Measurements from ENCODE around the gene ZC3H6. TPM values are rescaled to one million over a fixed set of nuclear protein-coding genes. Genes with fewer than 3 reads are reported as not detected.
"Not testable (repeated sequence)": the region's sequence is repeated elsewhere in the genome, so short reads cannot be mapped to it uniquely, and the experiment has no call there.

ZC3H6 gene
- total RNA-seq, 1 experiment from 2014 or later = 8.7 TPM

- DNase-seq (ENCODE audit: extremely low read depth, low read depth) = no peak
Observed at GRCh38 chr2:112321375-112322320, 46.3 kb downstream of the ZC3H6 start.

- no peak for DNase-seq (ENCODE audit: extremely low read depth, low read depth)
Observed at GRCh38 chr2:112322919-112323318, 47.5 kb downstream of the ZC3H6 start.

DNA sequence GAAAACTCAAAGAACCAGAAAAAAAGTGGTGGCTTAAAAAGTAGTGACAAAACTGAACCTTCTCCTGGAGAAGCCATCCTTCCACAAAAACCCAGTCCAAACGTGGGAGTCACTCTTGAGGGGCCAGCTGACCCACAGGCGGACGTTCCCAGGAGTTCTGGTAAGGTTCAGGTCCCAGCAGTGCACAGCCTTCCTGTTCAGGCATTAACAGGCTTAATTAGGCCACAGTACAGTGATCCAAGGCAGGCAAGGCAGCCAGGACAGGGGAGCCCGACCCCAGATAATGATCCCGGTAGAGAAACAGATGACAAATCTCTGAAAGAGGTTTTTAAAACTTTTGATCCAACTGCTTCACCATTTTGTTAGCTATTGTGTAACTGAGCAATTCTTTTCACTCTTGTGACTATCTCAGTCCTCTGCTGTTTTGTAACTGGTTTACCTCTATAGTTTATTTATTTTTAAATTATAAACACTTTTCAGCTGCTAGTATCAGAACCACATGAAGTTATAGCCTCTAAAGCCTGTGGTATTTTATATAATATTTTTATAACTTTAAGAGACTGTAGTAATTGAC lies 56.8 kb downstream of the ZC3H6 start:
- DNase-seq (ENCODE audit: extremely low read depth, low read depth) = no peak

DNA sequence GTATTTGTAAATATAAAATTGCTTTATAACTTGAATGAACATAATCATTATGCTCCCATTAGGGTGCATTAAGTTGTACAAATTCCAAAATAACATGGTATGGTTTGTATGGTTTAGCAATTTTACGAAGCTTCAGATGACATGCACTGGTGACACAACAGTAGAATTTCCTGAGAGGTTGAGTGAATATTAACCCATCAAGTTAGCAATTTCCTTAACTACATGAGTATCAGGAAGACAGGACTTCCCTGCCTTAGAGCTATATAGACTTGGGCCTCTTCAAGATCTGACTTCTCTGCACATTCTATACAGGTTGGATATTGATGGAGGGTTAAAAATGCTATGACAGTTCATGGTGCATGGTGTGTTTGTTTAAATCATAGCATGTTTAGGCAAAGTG lies 60.2 kb downstream of the ZC3H6 start:
- no peak for DNase-seq (ENCODE audit: extremely low read depth, low read depth)

DNA sequence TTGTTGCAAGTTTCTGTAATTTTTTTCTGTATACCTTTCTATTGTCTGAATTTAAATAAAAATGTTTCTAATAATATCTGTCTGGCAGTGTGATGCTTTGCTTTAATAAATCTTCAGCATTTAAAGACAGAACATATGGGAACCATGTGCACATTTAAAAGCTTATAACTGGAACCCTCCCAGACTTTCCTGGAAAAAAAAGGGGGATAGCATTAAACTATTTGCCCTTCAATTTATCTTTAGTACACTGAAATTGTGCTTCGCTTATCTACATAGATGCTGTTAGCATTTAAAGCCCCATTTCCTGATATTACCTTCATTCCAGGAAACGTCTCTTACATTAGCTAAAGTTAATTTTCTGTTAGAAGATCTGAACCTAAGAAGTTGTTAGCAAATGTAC lies 64.6 kb downstream of the ZC3H6 start:
- DNase-seq (ENCODE audit: extremely low read depth, low read depth) = no peak

DNA sequence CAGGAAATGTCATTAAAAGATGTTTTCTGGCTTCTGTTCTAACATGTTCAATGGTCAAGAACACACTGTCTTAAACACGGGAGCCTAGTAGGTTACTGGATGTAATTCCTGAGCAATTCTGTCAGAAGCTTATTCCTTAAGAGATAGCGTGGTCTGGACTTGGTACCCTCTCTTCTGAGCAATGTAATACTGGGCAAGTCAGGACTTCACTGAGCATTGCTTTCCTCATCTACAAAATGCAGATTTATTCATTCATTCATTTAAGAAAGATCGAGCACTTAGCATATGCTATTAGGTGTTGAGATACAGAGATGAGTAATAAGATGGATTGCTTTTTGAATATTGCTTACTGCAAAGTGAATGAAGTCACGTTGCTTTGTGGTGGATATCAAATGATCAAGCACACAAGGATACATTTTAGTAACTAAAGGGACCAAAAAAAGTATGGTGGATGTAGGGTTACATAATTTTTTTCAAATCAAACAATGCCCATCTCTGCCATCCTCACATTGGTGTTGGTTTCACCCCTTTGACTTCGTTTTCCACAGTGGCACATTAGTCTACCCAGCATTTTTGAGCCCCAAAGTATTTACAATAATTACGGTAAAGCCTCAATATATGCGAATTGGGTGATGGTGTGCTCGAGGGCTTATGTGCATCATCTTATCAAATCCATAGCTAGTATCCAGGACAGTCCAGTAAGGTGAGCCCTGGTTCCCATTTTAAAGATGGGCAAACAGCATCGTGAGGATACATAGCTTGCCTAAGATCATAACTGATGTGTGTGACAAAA lies 65.3 kb downstream of the ZC3H6 start:
- DNase-seq (ENCODE audit: extremely low read depth, low read depth) = no peak

DNA sequence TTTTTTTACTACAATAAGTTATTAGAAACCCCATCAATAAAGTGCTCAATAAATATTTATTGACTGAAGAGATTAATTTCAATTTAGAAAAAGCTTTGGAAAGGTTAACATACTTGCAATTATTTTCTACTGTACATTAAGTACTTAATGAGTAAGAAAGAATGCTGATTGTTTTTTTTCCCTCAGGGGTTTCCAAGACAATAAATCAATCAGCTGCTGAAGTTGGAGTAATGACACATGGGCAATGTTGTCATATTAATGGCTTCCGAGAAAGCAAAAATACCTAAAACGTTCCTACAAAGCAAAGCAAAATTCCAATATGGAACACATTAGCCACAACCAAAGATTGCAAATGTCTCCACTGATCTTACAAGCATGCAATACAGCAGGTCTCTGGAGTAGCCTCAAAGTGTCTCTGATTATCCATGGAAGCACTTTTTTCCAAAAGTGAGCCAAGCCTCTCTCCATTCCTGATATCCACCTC lies 66.7 kb downstream of the ZC3H6 start:
- DNase-seq (ENCODE audit: extremely low read depth, low read depth) = no peak

GRCh38 chr2:112343827-112344585 lies 68.6 kb downstream of the ZC3H6 start:
- DNase-seq (ENCODE audit: extremely low read depth, low read depth) = no peak

- peak; percentile 27 for DNase-seq (ENCODE audit: extremely low read depth, low read depth)
Observed at GRCh38 chr2:112345030-112346027, 69.9 kb downstream of the ZC3H6 start.

- not testable (repeated sequence) for DNase-seq (ENCODE audit: extremely low read depth, low read depth)
Observed at GRCh38 chr2:112352292-112352691, 76.9 kb downstream of the ZC3H6 start.

- DNase-seq (ENCODE audit: extremely low read depth, low read depth) = not testable (repeated sequence)
Observed at GRCh38 chr2:112352809-112353603, 77.6 kb downstream of the ZC3H6 start.

DNA sequence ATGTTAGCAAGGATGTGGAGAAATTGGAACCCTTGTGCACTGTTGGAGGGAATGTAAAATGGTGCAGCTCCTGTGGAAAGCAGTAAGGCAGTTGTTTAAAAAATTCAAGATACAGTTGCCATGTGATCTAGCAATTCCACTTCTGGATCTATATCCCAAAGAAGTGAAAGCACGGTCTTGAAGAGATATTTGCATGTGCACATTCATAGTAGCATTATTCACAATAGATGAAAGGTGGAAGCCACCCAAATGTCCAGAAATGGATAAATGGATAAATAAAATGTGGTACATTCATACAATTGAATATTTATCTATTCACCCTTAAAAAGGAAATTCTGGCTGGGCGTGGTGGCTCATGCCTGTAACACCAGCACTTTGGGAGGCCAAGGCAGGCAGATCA lies 78.9 kb downstream of the ZC3H6 start:
- not testable (repeated sequence) for DNase-seq (ENCODE audit: extremely low read depth, low read depth)

DNA sequence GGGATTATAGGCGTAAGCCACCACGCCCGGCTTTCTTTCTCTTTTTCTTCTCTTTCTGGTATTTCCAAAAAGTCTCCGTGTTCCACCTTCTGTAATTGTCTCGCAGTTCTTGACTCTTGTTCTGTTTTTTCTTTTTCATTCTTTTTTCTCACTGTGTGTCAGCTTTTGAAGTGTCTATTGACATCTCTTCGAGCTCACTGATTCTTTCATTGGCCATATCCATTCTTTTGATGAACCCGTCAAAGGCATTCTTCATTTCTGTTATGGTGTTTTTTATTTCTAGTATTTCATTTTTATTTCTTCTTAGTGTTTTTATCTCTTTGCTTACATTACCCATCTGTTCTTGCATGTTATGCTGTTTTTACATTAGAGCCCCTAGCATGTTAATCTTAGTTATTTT lies 84.7 kb downstream of the ZC3H6 start:
- not testable (repeated sequence) for DNase-seq (ENCODE audit: extremely low read depth, low read depth)

Small RNA genes lying within 50 kb of the gene (small RNA-seq; reads per million reads assigned to genes)
- 0 reads per million in 2 experiments for gene AC115115.1

Other genes with a start within 250 kb of the ZC3H6 start
- gene TMEM87B, start 220.3 kb upstream of the ZC3H6 start, total RNA-seq (2014; rRNA removed; shearing (Covaris generic)) = 16.1 and 17.6 TPM in 2 replicates
- 0.40 and 1.0 TPM in 2 replicates for gene FBLN7, start 137.2 kb upstream of the ZC3H6 start, total RNA-seq (2014; rRNA removed; shearing (Covaris generic))
- 18.3 and 27.0 TPM in 2 replicates for gene ZC3H8, start 20.6 kb upstream of the ZC3H6 start, total RNA-seq (2014; rRNA removed; shearing (Covaris generic))
- 3.0 and 3.2 TPM in 2 replicates for gene RGPD8, start 158.0 kb downstream of the ZC3H6 start, total RNA-seq (2014; rRNA removed; shearing (Covaris generic))
- 58.1 and 72.8 TPM in 2 replicates for gene TTL, start 206.6 kb downstream of the ZC3H6 start, total RNA-seq (2014; rRNA removed; shearing (Covaris generic))